HG03097 (cell line): ENCODE measurements around the gene PLXNA1.

Experiments used
- ATAC-seq: cut with Tn5 transposase; IDR thresholded peaks from one replicate; pipeline ENCODE4 v1.9.1; 2021; ENCODE audit not compliant: unreplicated experiment, low FRiP score

The PLXNA1 gene

GRCh38 chr3:126999383-126999782 lies 16.5 kb downstream of the PLXNA1 start:
- ATAC-seq, result no peak

GRCh38 chr3:127000119-127000518 lies 17.2 kb downstream of the PLXNA1 start:
- no peak for ATAC-seq

GRCh38 chr3:127000761-127001160 lies 17.8 kb downstream of the PLXNA1 start:
- ATAC-seq, result no peak

GRCh38 chr3:127001486-127002194 lies 18.7 kb downstream of the PLXNA1 start:
- ATAC-seq, result no peak

- no peak for ATAC-seq
These were observed 19.6 kb downstream of the PLXNA1 start for GRCh38 chr3:127002195-127003174.

GRCh38 chr3:127003175-127003555 lies 20.2 kb downstream of the PLXNA1 start:
- ATAC-seq, result no peak

GRCh38 chr3:127003601-127004280 lies 20.8 kb downstream of the PLXNA1 start:
- ATAC-seq, result no peak

- no peak for ATAC-seq
These were observed 21.9 kb downstream of the PLXNA1 start for GRCh38 chr3:127004641-127005397.

GRCh38 chr3:127005864-127006500 lies 23.1 kb downstream of the PLXNA1 start:
- no peak for ATAC-seq

- ATAC-seq, result no peak
These were observed 24.0 kb downstream of the PLXNA1 start for GRCh38 chr3:127006781-127007436.

- no peak for ATAC-seq
These were observed 25.3 kb downstream of the PLXNA1 start for GRCh38 chr3:127008236-127008635.

GRCh38 chr3:127009531-127009930 lies 26.6 kb downstream of the PLXNA1 start:
- no peak for ATAC-seq

GRCh38 chr3:127011270-127011992 lies 28.5 kb downstream of the PLXNA1 start:
- ATAC-seq, result no peak

- no peak for ATAC-seq
These were observed 29.2 kb downstream of the PLXNA1 start for GRCh38 chr3:127012091-127012490.

- no peak for ATAC-seq
These were observed 30.3 kb downstream of the PLXNA1 start for GRCh38 chr3:127013181-127013580.

- no peak for ATAC-seq
These were observed 31.0 kb downstream of the PLXNA1 start for GRCh38 chr3:127013758-127014535.

- ATAC-seq, result no peak
These were observed 31.8 kb downstream of the PLXNA1 start for GRCh38 chr3:127014536-127015281.
